CD4-positive, alpha-beta memory T cell (primary cell): ENCODE measurements around the gene MYCN. TPM values are rescaled to one million over a fixed set of nuclear protein-coding genes. Genes with fewer than 3 reads are reported as not detected.
A peak's percentile ranks its signal among the peaks of the same experiment; 100 is the strongest.

Experiments
- CTCF ChIA-PET: fragments of 350-600 bp; sonication (Branson Sonifier 250); formaldehyde crosslinking; loops from one replicate; lab custom pipeline; 2021; ENCODE audit warnings: inconsistent platforms; ENCODE audit not compliant: partially characterized antibody; lab: Charles Lee
- POLR2A ChIA-PET: fragments of 350-600 bp; sonication (Branson Sonifier 250); formaldehyde crosslinking; loops from one replicate; lab custom pipeline; 2021; ENCODE audit not compliant: partially characterized antibody; lab: Charles Lee
- DNase-seq, 5 donors: peaks; one replicate each; pipeline versions ENCODE4 v3.0.0 to v3.0.0-alpha.2; 2020 to 2022; ENCODE audit warnings: mixed read lengths in 1 of 5
- H3K27ac ChIP-seq: one replicate; pipeline ENCODE4 v1.7.0; 2013; ENCODE audit warnings: low read depth, low read length
- H3K27me3 ChIP-seq: 2 replicates; pipeline ENCODE4 v1.7.0; 2013; ENCODE audit warnings: mild to moderate bottlenecking, low read length, moderate library complexity; ENCODE audit not compliant: insufficient read depth
- H3K36me3 ChIP-seq: 2 replicates; pipeline ENCODE4 v1.7.0; 2013; ENCODE audit warnings: mild to moderate bottlenecking, low read length, moderate library complexity; ENCODE audit not compliant: insufficient read depth
- H3K4me1 ChIP-seq: 2 replicates; pipeline ENCODE4 v1.7.0; 2013; ENCODE audit warnings: mild to moderate bottlenecking, low read length, moderate library complexity; ENCODE audit not compliant: insufficient read depth
- H3K4me3 ChIP-seq, 2 donors: one replicate each; pipeline ENCODE4 v1.7.0; 2013; ENCODE audit warnings: low read length in 2 of 2, mild to moderate bottlenecking in 1 of 2
- H3K9me3 ChIP-seq, 2 donors: one replicate each; pipeline ENCODE4 v1.7.0; 2013; ENCODE audit warnings: low read length in 2 of 2, control low read depth in 1 of 2; ENCODE audit not compliant: control insufficient read depth in 1 of 2
- H3K27ac Mint-ChIP-seq, 7 donors: one replicate each; pipeline ENCODE4 v1.8.0; 2020 to 2021; ENCODE audit warnings: mixed read lengths in 7 of 7, mild to moderate bottlenecking in 6 of 7, inconsistent platforms in 3 of 7, moderate library complexity in 3 of 7
- H3K27me3 Mint-ChIP-seq, 2 donors: one replicate each; pipeline ENCODE4 v1.8.0; 2020 to 2021; ENCODE audit warnings: mixed read lengths in 2 of 2
- H3K36me3 Mint-ChIP-seq, 2 donors: one replicate each; pipeline ENCODE4 v1.8.0; 2020 to 2021; ENCODE audit warnings: mixed read lengths in 2 of 2, inconsistent platforms in 1 of 2, mild to moderate bottlenecking in 1 of 2
- H3K4me1 Mint-ChIP-seq, 4 donors: one replicate each; pipeline ENCODE4 v1.8.0; 2020 to 2021; ENCODE audit warnings: mixed read lengths in 4 of 4, mild to moderate bottlenecking in 1 of 4
- H3K4me3 Mint-ChIP-seq, 8 donors: one replicate each; pipeline ENCODE4 v1.8.0; 2020 to 2021; ENCODE audit warnings: mixed read lengths in 8 of 8, mild to moderate bottlenecking in 7 of 8, moderate library complexity in 6 of 8, inconsistent platforms in 3 of 8
- H3K9me3 Mint-ChIP-seq, 8 donors: one replicate each; pipeline ENCODE4 v1.8.0; 2020 to 2021; ENCODE audit warnings: mixed read lengths in 8 of 8, mild to moderate bottlenecking in 5 of 8, inconsistent platforms in 3 of 8, moderate library complexity in 1 of 8
- intact Hi-C: fragments of 100-400 bp; cut with micrococcal nuclease; formaldehyde crosslinking; loops from one replicate; pipeline ENCODE4 v1.15.1; 2023
- polyA plus RNA-seq, 2 donors: library from polyadenylated mRNA; unstranded; fragments of 300-500 nt; fragmentation: Illumina TruSeq; gene quantifications; one replicate each; pipeline ENCODE4 v1.2.3, GENCODE V29; 2021
- total RNA-seq, 2 experiments: library from RNA; stranded (reverse); gene quantifications; one replicate each; pipeline ENCODE4 v1.2.3, GENCODE V29; 2021

The MYCN gene
- total and polyA plus RNA-seq, 4 experiments from 2014 or later = 0.15 TPM; not detected in 3

- no peak overlapping the region for H3K27ac Mint-ChIP-seq
- H3K27ac ChIP-seq = no peak overlapping the region
- H3K4me1 Mint-ChIP-seq = no peaks in the 10 kb centered on the region
- H3K36me3 Mint-ChIP-seq = no peaks in the 10 kb centered on the region
- peaks cover 0 to 2% of the 10 kb centered on the region in 2 donors for H3K27me3 Mint-ChIP-seq
- no peaks in the 10 kb centered on the region for H3K4me1 ChIP-seq
- ChIA-PET POLR2A (no interaction called here), CTCF (no interaction called here)
- H3K9me3 ChIP-seq = no peaks in the 10 kb centered on the region
- DNase-seq = no peak
- intact Hi-C loops = no loop called here
- H3K4me3 Mint-ChIP-seq = no peak overlapping the region
- H3K9me3 Mint-ChIP-seq = peaks cover 0 to 4% (median 0%) of the 10 kb centered on the region in 8 donors
- H3K4me3 ChIP-seq = no peak overlapping the region
- H3K36me3 ChIP-seq = no peaks in the 10 kb centered on the region
- H3K27me3 ChIP-seq = no peaks in the 10 kb centered on the region
Observed at GRCh38 chr2:15953891-15954680, 13.7 kb downstream of the MYCN start.

- Mint-ChIP-seq H3K4me3 (no peak overlapping the region), H3K36me3 (no peaks in the 10 kb centered on the region), H3K9me3 (peaks cover 0 to 2% (median 0%) of the 10 kb centered on the region in 8 donors), H3K27me3 (peaks cover 0 to 3% of the 10 kb centered on the region in 2 donors), H3K4me1 (no peaks in the 10 kb centered on the region), H3K27ac (no peak overlapping the region)
- Histone ChIP-seq H3K36me3 (no peaks in the 10 kb centered on the region), H3K27me3 (no peaks in the 10 kb centered on the region), H3K27ac (no peak overlapping the region), H3K4me3 (no peak overlapping the region), H3K4me1 (no peaks in the 10 kb centered on the region), H3K9me3 (no peaks in the 10 kb centered on the region)
- no peak for DNase-seq
- intact Hi-C loops = no loop called here
- ChIA-PET POLR2A (no interaction called here), CTCF (no interaction called here)
Observed at GRCh38 chr2:15954761-15955160, 14.4 kb downstream of the MYCN start.

GRCh38 chr2:15955232-15955988 lies 15.1 kb downstream of the MYCN start:
- no peak overlapping the region for H3K27ac Mint-ChIP-seq
- peaks cover 0 to 3% of the 10 kb centered on the region in 2 donors for H3K27me3 Mint-ChIP-seq
- CTCF ChIA-PET = no interaction called here
- no peaks in the 10 kb centered on the region for H3K4me1 ChIP-seq
- no peaks in the 10 kb centered on the region for H3K36me3 ChIP-seq
- no peak overlapping the region for H3K4me3 Mint-ChIP-seq
- no peak overlapping the region for H3K27ac ChIP-seq
- H3K27me3 ChIP-seq = no peaks in the 10 kb centered on the region
- no peaks in the 10 kb centered on the region for H3K4me1 Mint-ChIP-seq
- H3K9me3 ChIP-seq = no peaks in the 10 kb centered on the region
- no peak overlapping the region for H3K4me3 ChIP-seq
- POLR2A ChIA-PET = no interaction called here
- intact Hi-C loops = no loop called here
- no peak for DNase-seq
- no peaks in the 10 kb centered on the region for H3K36me3 Mint-ChIP-seq
- H3K9me3 Mint-ChIP-seq = peaks cover 0 to 2% (median 0%) of the 10 kb centered on the region in 8 donors

- H3K4me1 Mint-ChIP-seq = no peaks in the 10 kb centered on the region
- no peak overlapping the region for H3K4me3 Mint-ChIP-seq
- no peaks in the 10 kb centered on the region for H3K36me3 ChIP-seq
- H3K27ac Mint-ChIP-seq = no peak overlapping the region
- CTCF ChIA-PET = no interaction called here
- intact Hi-C loops = no loop called here
- H3K9me3 ChIP-seq = no peaks in the 10 kb centered on the region
- no peaks in the 10 kb centered on the region for H3K4me1 ChIP-seq
- H3K36me3 Mint-ChIP-seq = no peaks in the 10 kb centered on the region
- H3K27me3 Mint-ChIP-seq = peaks cover 0 to 3% of the 10 kb centered on the region in 2 donors
- no peak for DNase-seq
- POLR2A ChIA-PET = no interaction called here
- no peaks in the 10 kb centered on the region for H3K27me3 ChIP-seq
- peaks cover 0 to 2% (median 0%) of the 10 kb centered on the region in 8 donors for H3K9me3 Mint-ChIP-seq
- no peak overlapping the region for H3K4me3 ChIP-seq
- H3K27ac ChIP-seq = no peak overlapping the region
Observed at GRCh38 chr2:15956230-15956629, 15.9 kb downstream of the MYCN start.

GRCh38 chr2:15956751-15957736 lies 16.7 kb downstream of the MYCN start:
- no peak overlapping the region for H3K27ac Mint-ChIP-seq
- H3K9me3 Mint-ChIP-seq = peaks cover 0 to 2% (median 0%) of the 10 kb centered on the region in 8 donors
- POLR2A ChIA-PET = no interaction called here
- no peak overlapping the region for H3K27ac ChIP-seq
- peaks cover 0 to 3% of the 10 kb centered on the region in 2 donors for H3K27me3 Mint-ChIP-seq
- H3K27me3 ChIP-seq = no peaks in the 10 kb centered on the region
- CTCF ChIA-PET = no interaction called here
- H3K36me3 Mint-ChIP-seq = no peaks in the 10 kb centered on the region
- no peaks in the 10 kb centered on the region for H3K36me3 ChIP-seq
- intact Hi-C loops = no loop called here
- H3K4me3 Mint-ChIP-seq = peak overlapping the region in 1 of 8 donors; percentile 64
- no peak overlapping the region for H3K4me3 ChIP-seq
- H3K9me3 ChIP-seq = no peaks in the 10 kb centered on the region
- no peak for DNase-seq
- H3K4me1 ChIP-seq = no peaks in the 10 kb centered on the region
- H3K4me1 Mint-ChIP-seq = no peaks in the 10 kb centered on the region

GRCh38 chr2:15957881-15958713 lies 17.7 kb downstream of the MYCN start:
- H3K4me3 Mint-ChIP-seq = no peak overlapping the region
- no peaks in the 10 kb centered on the region for H3K36me3 Mint-ChIP-seq
- Histone ChIP-seq H3K4me3 (no peak overlapping the region), H3K9me3 (no peaks in the 10 kb centered on the region), H3K27me3 (no peaks in the 10 kb centered on the region), H3K27ac (no peak overlapping the region), H3K4me1 (no peaks in the 10 kb centered on the region), H3K36me3 (no peaks in the 10 kb centered on the region)
- H3K27me3 Mint-ChIP-seq = peaks cover 0 to 3% of the 10 kb centered on the region in 2 donors
- ChIA-PET POLR2A (no interaction called here), CTCF (no interaction called here)
- no peak for DNase-seq
- no peak overlapping the region for H3K27ac Mint-ChIP-seq
- H3K4me1 Mint-ChIP-seq = no peaks in the 10 kb centered on the region
- peaks cover 0 to 4% (median 0%) of the 10 kb centered on the region in 8 donors for H3K9me3 Mint-ChIP-seq
- intact Hi-C loops = no loop called here
